K562 (cell line): ENCODE results near the gene TSC22D1. TPM values are rescaled to one million over a fixed set of nuclear protein-coding genes. Genes with fewer than 3 reads are reported as not detected.

Experiments
- CAMTA2 ChIP-seq: fragments of 250-450 bp; sonication (Bioruptor Pico); conservative IDR thresholded peaks from 2 replicates; pipeline ENCODE4 v1.5.1; 2022
- CHD1 ChIP-seq: fragments of 200-600 bp; sonication (generic); IDR thresholded peaks from one replicate; pipeline ENCODE4 v1.6.1; 2012; ENCODE audit warnings: mild to moderate bottlenecking, moderate library complexity, low read length, inconsistent platforms
- CHD2 ChIP-seq: IDR thresholded peaks from 2 replicates; pipeline ENCODE4 v1.6.1; 2011; ENCODE audit warnings: low read depth, low read length
- DPF2 ChIP-seq: fragments of 450-650 bp; IDR thresholded peaks from 2 replicates; pipeline ENCODE4 v1.6.1; 2016
- EWSR1 ChIP-seq: fragments of 450-650 bp; IDR thresholded peaks from 2 replicates; pipeline ENCODE4 v1.6.1; 2018; ENCODE audit warnings: borderline replicate concordance, mild to moderate bottlenecking, low read depth, moderate library complexity; ENCODE audit not compliant: partially characterized antibody
- GTF3C2 ChIP-seq: IDR thresholded peaks from 3 replicates; pipeline ENCODE4 v1.6.1; 2011; ENCODE audit warnings: borderline replicate concordance, mild to moderate bottlenecking, moderate library complexity; ENCODE audit not compliant: insufficient read length; ENCODE audit errors: extremely low read depth
- HBP1 ChIP-seq: fragments of 450-650 bp; formaldehyde crosslinking; IDR thresholded peaks from 2 replicates; pipeline ENCODE4 v1.4.0; 2022; ENCODE audit warnings: missing genetic modification characterization
- HMGXB4 ChIP-seq: sonication (generic); formaldehyde crosslinking; IDR thresholded peaks from 2 replicates; pipeline ENCODE4 v1.8.1; 2023; ENCODE audit warnings: mild to moderate bottlenecking, missing genetic modification reagents
- JUND ChIP-seq, 2 experiments: IDR thresholded peaks; 2 replicates in 1 of 2; 3 replicates in 1 of 2; pipeline ENCODE4 v1.6.1; 2011; ENCODE audit warnings: borderline replicate concordance in 2 of 2, low read depth in 2 of 2, low read length in 2 of 2, improper control_type of control experiment in 1 of 2, missing biosample characterization in 1 of 2, missing genetic modification characterization in 1 of 2, missing genetic modification reagents in 1 of 2
- NCOA4 ChIP-seq: fragments of 450-650 bp; IDR thresholded peaks from 2 replicates; pipeline ENCODE4 v1.6.1; 2018; ENCODE audit warnings: mild to moderate bottlenecking; ENCODE audit not compliant: partially characterized antibody
- NFE2 ChIP-seq: IDR thresholded peaks from 2 replicates; pipeline ENCODE4 v1.6.1; 2014; ENCODE audit warnings: antibody characterized with exemption, low read depth
- SMARCC2 ChIP-seq: fragments of 450-650 bp; IDR thresholded peaks from 2 replicates; pipeline ENCODE4 v1.6.1; 2017; ENCODE audit warnings: antibody characterized with exemption, moderate library complexity, mild to moderate bottlenecking, low read depth
- THAP12 ChIP-seq: fragments of 250-450 bp; sonication (Bioruptor Pico); IDR thresholded peaks from 2 replicates; pipeline ENCODE4 v1.9.0; 2021; ENCODE audit warnings: mild to moderate bottlenecking, inconsistent platforms
- ZNF696 ChIP-seq: fragments of 250-450 bp; sonication (Bioruptor Pico); conservative IDR thresholded peaks from 2 replicates; pipeline ENCODE4 v1.4.0; 2020; ENCODE audit warnings: mild to moderate bottlenecking, moderate library complexity
- ZNF785 ChIP-seq: fragments of 250-450 bp; sonication (Bioruptor Pico); IDR thresholded peaks from 2 replicates; pipeline ENCODE4 v1.4.0; 2020; ENCODE audit warnings: mild to moderate bottlenecking
- polyA plus RNA-seq, 8 experiments: library from polyadenylated mRNA; depleted of rRNA in 4 of 8; stranded (reverse) in 5 of 8; unstranded in 3 of 8; fragments of >200 nt; fragmentation: Nextera tagmentation in 2 of 8; fragmentation: Illumina TruSeq in 1 of 8; extraction: Ambion mirVana in 2 of 8; extraction: Trizol in 1 of 8; gene quantifications; 2 replicates each; pipeline versions ENCODE4 v1.2.1 to v1.2.3, GENCODE V29; 2011 to 2014; ENCODE audit warnings: inconsistent platforms in 1 of 8, missing spikeins in 1 of 8
- total RNA-seq, 7 experiments: library from RNA; depleted of rRNA in 6 of 7; stranded (reverse); fragments of >200 nt in 6 of 7; fragmentation: Illumina TruSeq in 2 of 7; extraction: Trizol in 2 of 7; gene quantifications; 2 replicates each; pipeline versions ENCODE4 v1.2.1 to v1.2.3, GENCODE V29; 2011 to 2021; ENCODE audit warnings: low replicate concordance in 1 of 7

The TSC22D1 gene
- total and polyA plus RNA-seq, 9 of the 15 experiments (the other 6 are each of a cell fraction or from before 2014, with no cell fraction given): 2.6 to 19.8 (median 8.4) TPM

DNA sequence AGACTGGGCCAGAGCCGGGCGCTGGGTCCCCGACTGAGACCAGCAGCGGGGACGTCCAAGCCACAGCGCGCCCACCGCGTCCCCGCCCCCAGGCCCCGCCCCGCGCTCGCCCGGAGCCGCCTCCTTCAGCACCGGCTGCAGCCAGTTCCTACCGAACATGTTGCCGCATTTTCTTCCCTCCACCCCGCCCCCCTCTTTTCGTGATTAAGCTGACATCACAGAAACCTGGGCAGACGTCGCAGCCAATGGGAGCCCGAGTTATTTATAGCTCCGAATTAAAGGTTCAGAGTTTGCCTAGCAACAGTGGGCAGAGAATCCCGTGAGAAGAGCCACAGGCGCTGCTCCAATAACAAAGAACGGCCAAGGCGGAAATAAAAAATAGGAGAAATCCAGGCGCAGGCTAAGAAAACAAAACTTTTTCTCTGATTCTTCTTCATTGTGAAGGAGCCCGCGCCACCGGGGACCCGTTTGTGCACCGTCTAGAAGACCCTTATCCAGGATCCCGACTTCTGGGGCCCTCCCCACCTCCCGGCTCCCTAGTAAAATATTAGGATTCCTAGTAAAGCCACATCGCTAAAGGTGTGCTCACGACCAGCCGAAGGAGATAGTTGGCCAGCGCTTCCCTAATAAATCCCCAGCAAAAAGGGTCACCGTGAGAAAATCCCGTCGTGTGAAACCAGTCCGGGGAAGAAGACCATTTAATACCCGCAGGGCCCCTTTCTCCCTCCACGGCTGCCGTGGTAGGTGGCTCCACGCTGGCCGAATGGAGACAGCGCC, 140.8 kb downstream of the TSC22D1 start (continued):
- no peak for TF ChIP-seq EWSR1
- TF ChIP-seq SMARCC2: no peak
- no peak for TF ChIP-seq ZNF785 (CRISPR knock-in tag)
- no peak for TF ChIP-seq NCOA4
- no peak for TF ChIP-seq CHD1
- TF ChIP-seq NFE2: no peak
- no peak for TF ChIP-seq CAMTA2
- no peak for TF ChIP-seq THAP12 (CRISPR knock-in tag)
- TF ChIP-seq DPF2: no peak
- no peak for TF ChIP-seq HMGXB4 (CRISPR knock-in tag)
- no peak for TF ChIP-seq HBP1 (CRISPR knock-in tag)
- TF ChIP-seq GTF3C2: no peak
- TF ChIP-seq ZNF696: no peak
- TF ChIP-seq JUND (IDR thresholded peaks at IDR 0.05; ENCODE audit: borderline replicate concordance, low read depth, low read length): peak; percentile 71
- no peak; the same call in 2 of the 3 replicates for TF ChIP-seq JUND (tag; IDR thresholded peaks at IDR 0.05; ENCODE audit: borderline replicate concordance, low read depth, low read length)
- TF ChIP-seq CHD2: peak; percentile 86
